Caco-2 (cell line): ENCODE measurements around the gene FURIN. TPM values are rescaled to one million over a fixed set of nuclear protein-coding genes. Genes with fewer than 3 reads are reported as not detected.

Experiments used
- BruUV-seq: library from RNA; stranded (reverse); fragments of 400-500 nt; replicated peaks from 2 replicates; lab custom pipeline; 2021; lab: Mats Ljungman, UMichigan
- CTCF ChIA-PET: fragments of 300-600 bp; sonication (Branson Sonifier 250); formaldehyde crosslinking; loops from one replicate; lab custom pipeline; 2022; ENCODE audit warnings: antibody characterized with exemption; lab: Charles Lee
- POLR2A ChIA-PET: fragments of 300-600 bp; sonication (Branson Sonifier 250); formaldehyde crosslinking; loops from one replicate; lab custom pipeline; 2022; ENCODE audit warnings: antibody characterized with exemption; lab: Charles Lee
- DNase-seq, 2 experiments: peaks; one replicate each; pipeline versions ENCODE4 v3.0.0 to v3.0.0-alpha.2; 2020 to 2022
- H3K27me3 ChIP-seq: replicated peaks from 2 replicates; pipeline ENCODE4 v1.6.0; 2011; ENCODE audit warnings: low read length; ENCODE audit not compliant: control insufficient read depth, insufficient read depth
- H3K36me3 ChIP-seq: 2 replicates; pipeline ENCODE4 v1.5.1; 2011; ENCODE audit warnings: low read length; ENCODE audit not compliant: control insufficient read depth, insufficient read depth
- H3K4me1 ChIP-seq: fragments of 250-450 bp; sonication (Bioruptor Pico); 2 replicates; pipeline ENCODE4 v1.5.1; 2020; ENCODE audit warnings: mild to moderate bottlenecking
- H3K4me3 ChIP-seq: 2 replicates; pipeline ENCODE4 v1.5.1; 2011; ENCODE audit warnings: low read depth, mild to moderate bottlenecking, control low read depth, low read length
- H3K9me3 ChIP-seq: fragments of 250-450 bp; sonication (Bioruptor Pico); 2 replicates; pipeline ENCODE4 v1.5.1; 2020; ENCODE audit warnings: mild to moderate bottlenecking, moderate library complexity
- H3K27ac Mint-ChIP-seq: one replicate; pipeline ENCODE4 v1.8.0; 2022; ENCODE audit warnings: mixed read lengths; ENCODE audit not compliant: unreplicated experiment
- H3K27me3 Mint-ChIP-seq: one replicate; pipeline ENCODE4 v1.8.0; 2022; ENCODE audit warnings: mixed read lengths; ENCODE audit not compliant: insufficient read depth, unreplicated experiment
- H3K36me3 Mint-ChIP-seq: one replicate; pipeline ENCODE4 v1.8.0; 2022; ENCODE audit warnings: mild to moderate bottlenecking, mixed read lengths; ENCODE audit not compliant: insufficient read depth, unreplicated experiment
- H3K4me1 Mint-ChIP-seq: one replicate; pipeline ENCODE4 v1.8.0; 2022; ENCODE audit warnings: low read depth, mixed read lengths; ENCODE audit not compliant: unreplicated experiment
- H3K4me3 Mint-ChIP-seq: one replicate; pipeline ENCODE4 v1.8.0; 2022; ENCODE audit warnings: mild to moderate bottlenecking, moderate library complexity, mixed read lengths; ENCODE audit not compliant: unreplicated experiment
- H3K9me3 Mint-ChIP-seq: one replicate; pipeline ENCODE4 v1.8.0; 2022; ENCODE audit warnings: mixed read lengths; ENCODE audit not compliant: unreplicated experiment
- intact Hi-C: fragments of 100-400 bp; cut with micrococcal nuclease; formaldehyde crosslinking; loops from one replicate; pipeline ENCODE4 v1.10.0; 2022; ENCODE audit not compliant: unreplicated experiment
- total RNA-seq: library from RNA; stranded (reverse); gene quantifications from 2 replicates; pipeline ENCODE4 v1.2.3, GENCODE V29; 2022
- TF ChIP-seq, protein P1 (sequence below), 2 experiments: fragments of 200-600 bp in 1 of 2; IDR thresholded peaks; 1 replicate in 1 of 2; 2 replicates in 1 of 2; pipeline versions ENCODE4 v1.5.1 to v1.8.0; 2011 to 2022; ENCODE audit warnings: antibody characterized with exemption in 1 of 2, control low read depth in 1 of 2, inconsistent platforms in 1 of 2, low read depth in 1 of 2, low read length in 1 of 2, mild to moderate bottlenecking in 1 of 2, moderate library complexity in 1 of 2; ENCODE audit not compliant: insufficient read depth in 1 of 2, severe bottlenecking in 1 of 2, unreplicated experiment in 1 of 2

Gene FURIN
- total RNA-seq, 1 experiment from 2014 or later: 43.0 TPM

DNA sequence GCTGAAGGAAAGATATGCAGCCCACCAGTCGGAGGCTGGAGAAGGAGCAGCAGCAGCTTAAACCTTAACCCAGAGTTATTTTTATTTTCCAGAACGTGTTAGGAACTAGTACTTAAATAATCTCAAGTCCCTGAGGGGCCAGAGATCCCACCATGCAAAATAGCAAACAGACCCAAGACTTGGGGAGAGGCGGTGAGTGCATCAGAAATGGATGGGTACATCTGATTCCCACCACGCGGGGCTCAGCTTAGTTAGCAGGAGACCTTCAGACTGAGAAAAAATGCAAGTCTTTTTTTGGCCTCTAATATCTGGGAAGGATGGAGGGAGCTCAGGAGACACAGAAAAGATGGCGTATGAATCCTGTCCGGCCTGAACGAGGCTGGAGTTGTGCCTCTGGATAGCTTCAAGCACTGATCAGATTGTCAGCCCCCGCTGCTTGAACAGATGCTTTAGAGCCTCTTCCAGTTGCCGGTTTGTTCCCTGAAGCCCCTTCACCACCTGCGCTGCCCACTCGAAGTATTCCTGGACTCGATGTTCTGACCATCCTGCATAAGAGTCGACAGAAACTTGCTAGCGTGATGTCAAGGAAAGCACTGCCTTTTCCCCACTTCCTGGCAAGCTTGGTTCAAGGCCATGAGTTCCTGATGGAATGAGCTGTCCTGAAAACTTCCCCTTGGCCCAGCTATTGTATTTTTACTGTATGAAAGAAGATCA lies 62.6 kb downstream of the FURIN start:
- POLR2A ChIA-PET: interaction anchor here (0.8 to 1.7 kb wide), 4 partner anchors 24 to 64 kb away, joined by 4 to 17 read pairs (median 6); partner anchors contain the start of genes MAN2A2, PRC1 and RCCD1
- Histone ChIP-seq H3K36me3 (no peaks in the 10 kb centered on the region), H3K27me3 (no peaks in the 10 kb centered on the region; the same call in 1 of the 2 replicates), H3K4me3 (no peak overlapping the region; the same call in 1 of the 2 replicates), H3K9me3 (no peaks in the 10 kb centered on the region), H3K4me1 (peaks cover 14% of the 10 kb centered on the region)
- BruUV-seq: no TSS peak
- CTCF ChIA-PET: interaction anchor here (0.5 to 3.6 kb wide), 15 partner anchors 8 to 341 kb away, joined by 3 to 53 read pairs (median 7); partner anchors contain the start of genes MAN2A2, RCCD1 and VPS33B
- Mint-ChIP-seq H3K27me3 (no peaks in the 10 kb centered on the region), H3K4me3 (peak overlapping the region; percentile 96), H3K9me3 (no peaks in the 10 kb centered on the region), H3K4me1 (peaks cover 16% of the 10 kb centered on the region), H3K36me3 (peaks cover 19% of the 10 kb centered on the region), H3K27ac (peak overlapping the region; percentile 93)
- TF ChIP-seq, protein P1, sequence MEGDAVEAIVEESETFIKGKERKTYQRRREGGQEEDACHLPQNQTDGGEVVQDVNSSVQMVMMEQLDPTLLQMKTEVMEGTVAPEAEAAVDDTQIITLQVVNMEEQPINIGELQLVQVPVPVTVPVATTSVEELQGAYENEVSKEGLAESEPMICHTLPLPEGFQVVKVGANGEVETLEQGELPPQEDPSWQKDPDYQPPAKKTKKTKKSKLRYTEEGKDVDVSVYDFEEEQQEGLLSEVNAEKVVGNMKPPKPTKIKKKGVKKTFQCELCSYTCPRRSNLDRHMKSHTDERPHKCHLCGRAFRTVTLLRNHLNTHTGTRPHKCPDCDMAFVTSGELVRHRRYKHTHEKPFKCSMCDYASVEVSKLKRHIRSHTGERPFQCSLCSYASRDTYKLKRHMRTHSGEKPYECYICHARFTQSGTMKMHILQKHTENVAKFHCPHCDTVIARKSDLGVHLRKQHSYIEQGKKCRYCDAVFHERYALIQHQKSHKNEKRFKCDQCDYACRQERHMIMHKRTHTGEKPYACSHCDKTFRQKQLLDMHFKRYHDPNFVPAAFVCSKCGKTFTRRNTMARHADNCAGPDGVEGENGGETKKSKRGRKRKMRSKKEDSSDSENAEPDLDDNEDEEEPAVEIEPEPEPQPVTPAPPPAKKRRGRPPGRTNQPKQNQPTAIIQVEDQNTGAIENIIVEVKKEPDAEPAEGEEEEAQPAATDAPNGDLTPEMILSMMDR (IDR thresholded peaks at IDR 0.05; ENCODE audit: insufficient read depth in 1 of 2, low read depth in 1 of 2, low read length in 1 of 2, severe bottlenecking in 1 of 2, unreplicated experiment in 1 of 2): no peak
- DNase-seq: peak in 1 of 2 experiments; percentile 27
- intact Hi-C loops: loop anchor here (10.0 kb wide), 1 partner anchor 344 kb away; no protein-coding TSS in a partner anchor

DNA sequence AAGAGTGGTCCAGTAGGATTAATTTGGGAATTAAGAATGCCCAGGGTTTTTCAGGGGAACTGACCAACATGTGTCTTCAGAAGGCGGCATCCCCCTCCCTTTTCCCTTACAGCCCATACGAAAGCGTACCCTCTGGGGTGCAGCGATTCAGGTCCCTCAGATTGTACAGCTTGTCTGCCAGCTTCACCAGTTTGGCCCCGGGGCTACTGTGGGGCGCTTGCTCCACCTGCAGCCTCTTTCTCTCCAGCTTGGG lies 63.1 kb downstream of the FURIN start:
- Mint-ChIP-seq H3K27ac (peak overlapping the region; percentile 93), H3K27me3 (no peaks in the 10 kb centered on the region), H3K36me3 (peaks cover 24% of the 10 kb centered on the region), H3K9me3 (no peaks in the 10 kb centered on the region), H3K4me1 (peaks cover 21% of the 10 kb centered on the region), H3K4me3 (peak overlapping the region; percentile 96)
- Histone ChIP-seq H3K36me3 (no peaks in the 10 kb centered on the region), H3K4me3 (peak overlapping the region; percentile 71), H3K9me3 (no peaks in the 10 kb centered on the region), H3K4me1 (peaks cover 16% of the 10 kb centered on the region), H3K27me3 (no peaks in the 10 kb centered on the region; the same call in 1 of the 2 replicates)
- TF ChIP-seq, protein P1 (IDR thresholded peaks at IDR 0.05; ENCODE audit: insufficient read depth in 1 of 2, low read depth in 1 of 2, low read length in 1 of 2, severe bottlenecking in 1 of 2, unreplicated experiment in 1 of 2): no peak
- no peak for DNase-seq
- POLR2A ChIA-PET: interaction anchor here (0.6 to 1.7 kb wide), 5 partner anchors 23 to 1482 kb away, joined by 3 to 17 read pairs (median 5); partner anchors contain the start of genes MAN2A2, PRC1 and RCCD1
- no TSS peak for BruUV-seq
- intact Hi-C loops: loop anchor here (10.0 kb wide), 1 partner anchor 343 kb away; no protein-coding TSS in a partner anchor
- CTCF ChIA-PET: interaction anchor here (0.5 to 3.6 kb wide), 21 partner anchors 9 to 1951 kb away, joined by 3 to 53 read pairs (median 6); partner anchors contain the start of genes BLM, MAN2A2, PRC1 and RCCD1
